Mesenchymal stem cell (in vitro differentiated cells and primary cell): Measurements from ENCODE around the gene CDH2.

Experiments used
- DNase-seq: peaks from one replicate; pipeline ENCODE4 v3.0.0-alpha.2; 2013
- H2AFZ ChIP-seq: one replicate; pipeline ENCODE4 v1.6.1; 2013; ENCODE audit warnings: low read depth, mild to moderate bottlenecking, control low read depth, inconsistent platforms, low read length, moderate library complexity
- H2AK5ac ChIP-seq: 2 replicates; pipeline ENCODE4 v1.6.1; 2013; ENCODE audit warnings: low read length, moderate library complexity, mild to moderate bottlenecking, inconsistent platforms; ENCODE audit not compliant: severe bottlenecking
- H2BK120ac ChIP-seq: one replicate; pipeline ENCODE4 v1.6.1; 2013; ENCODE audit warnings: low read depth, mild to moderate bottlenecking, inconsistent platforms, low read length, moderate library complexity
- H2BK12ac ChIP-seq, 2 experiments: one replicate each; pipeline ENCODE4 v1.6.1; 2013; ENCODE audit warnings: inconsistent platforms in 2 of 2, low read length in 2 of 2, mild to moderate bottlenecking in 2 of 2, moderate library complexity in 2 of 2, control low read depth in 1 of 2
- H2BK15ac ChIP-seq: one replicate; pipeline ENCODE4 v1.6.1; 2013; ENCODE audit warnings: mild to moderate bottlenecking, low read depth, inconsistent platforms; ENCODE audit not compliant: poor library complexity, severe bottlenecking
- H2BK5ac ChIP-seq: 2 replicates; pipeline ENCODE4 v1.6.1; 2013; ENCODE audit warnings: low read depth, mild to moderate bottlenecking, low read length, control low read depth, inconsistent platforms; ENCODE audit not compliant: poor library complexity, severe bottlenecking
- H3K14ac ChIP-seq, 2 experiments: one replicate each; pipeline ENCODE4 v1.6.1; 2013; ENCODE audit warnings: inconsistent platforms in 2 of 2, low read length in 2 of 2, control low read depth in 1 of 2, mild to moderate bottlenecking in 1 of 2, moderate library complexity in 1 of 2
- H3K18ac ChIP-seq, 2 experiments: one replicate each; pipeline ENCODE4 v1.6.1; 2013; ENCODE audit warnings: inconsistent platforms in 2 of 2, low read length in 2 of 2, control low read depth in 1 of 2, low read depth in 1 of 2, mild to moderate bottlenecking in 1 of 2
- H3K23ac ChIP-seq, 2 experiments: one replicate each; pipeline ENCODE4 v1.6.1; 2013; ENCODE audit warnings: inconsistent platforms in 2 of 2, low read length in 2 of 2, mild to moderate bottlenecking in 2 of 2, moderate library complexity in 2 of 2, control low read depth in 1 of 2
- H3K27ac ChIP-seq: 2 replicates; pipeline ENCODE4 v1.5.1; 2013; ENCODE audit warnings: mild to moderate bottlenecking, moderate library complexity, low read length, control low read depth, inconsistent platforms; ENCODE audit not compliant: poor library complexity, severe bottlenecking
- H3K27me3 ChIP-seq, 2 experiments: 2 replicates each; pipeline versions ENCODE4 v1.6.1 to v1.7.0; 2013; ENCODE audit warnings: low read length in 2 of 2, mild to moderate bottlenecking in 2 of 2, moderate library complexity in 2 of 2, control low read depth in 1 of 2, inconsistent platforms in 1 of 2; ENCODE audit not compliant: control insufficient read depth in 1 of 2, insufficient read depth in 1 of 2
- H3K36me3 ChIP-seq, 2 experiments: 2 replicates each; pipeline versions ENCODE4 v1.6.1 to v1.7.0; 2013; ENCODE audit warnings: low read length in 2 of 2, control low read depth in 1 of 2, inconsistent platforms in 1 of 2, low read depth in 1 of 2, mild to moderate bottlenecking in 1 of 2; ENCODE audit not compliant: insufficient read depth in 2 of 2, control insufficient read depth in 1 of 2
- H3K4ac ChIP-seq, 2 experiments: one replicate each; pipeline ENCODE4 v1.6.1; 2013; ENCODE audit warnings: inconsistent platforms in 2 of 2, low read length in 2 of 2, mild to moderate bottlenecking in 2 of 2, moderate library complexity in 2 of 2, control low read depth in 1 of 2, low read depth in 1 of 2
- H3K4me1 ChIP-seq: 2 replicates; pipeline ENCODE4 v1.6.1; 2013; ENCODE audit warnings: low read depth, low read length, control low read depth; ENCODE audit not compliant: control insufficient read depth, insufficient read depth
- H3K4me2 ChIP-seq: 2 replicates; pipeline ENCODE4 v1.6.1; 2013; ENCODE audit warnings: low read length, mild to moderate bottlenecking, inconsistent platforms; ENCODE audit not compliant: poor library complexity, severe bottlenecking
- H3K4me3 ChIP-seq, 2 experiments: 2 replicates each; pipeline versions ENCODE4 v1.5.1 to v1.7.0; 2013; ENCODE audit warnings: low read length in 2 of 2, mild to moderate bottlenecking in 2 of 2, control low read depth in 1 of 2, low read depth in 1 of 2; ENCODE audit not compliant: insufficient read depth in 1 of 2
- H3K79me1 ChIP-seq: replicated peaks from 2 replicates; pipeline ENCODE4 v1.6.1; 2013; ENCODE audit warnings: mild to moderate bottlenecking, control low read depth, low read length, inconsistent platforms; ENCODE audit not compliant: poor library complexity, severe bottlenecking
- H3K9ac ChIP-seq: 2 replicates; pipeline ENCODE4 v1.7.0; 2013; ENCODE audit warnings: mild to moderate bottlenecking, low read length, moderate library complexity
- H3K9me3 ChIP-seq: 2 replicates; pipeline ENCODE4 v1.7.0; 2013; ENCODE audit warnings: mild to moderate bottlenecking, low read length; ENCODE audit not compliant: control insufficient read depth
- H4K8ac ChIP-seq: one replicate; pipeline ENCODE4 v1.6.1; 2013; ENCODE audit warnings: inconsistent platforms, mild to moderate bottlenecking, low read length, moderate library complexity
- H4K91ac ChIP-seq: one replicate; pipeline ENCODE4 v1.6.1; 2013; ENCODE audit warnings: mild to moderate bottlenecking, low read length, inconsistent platforms
- WGBS: methylation state at CpG from one replicate; pipeline ENCODE4 v1.1.7; 2013; ENCODE audit warnings: mixed read lengths; 5-methylcytosine and 5-hydroxymethylcytosine counted together

CDH2 gene

GRCh38 chr18:28124131-28125029 is 52.5 kb downstream of the CDH2 start:
- H3K14ac ChIP-seq, result no peak overlapping the region
- peaks cover 12% of the 10 kb centered on the region for H3K79me1 ChIP-seq
- H3K18ac ChIP-seq, result no peak overlapping the region
- peak overlapping the region; percentile 55 for H3K9ac ChIP-seq
- H4K8ac ChIP-seq, result no peak overlapping the region
- H3K27ac ChIP-seq, result no peak overlapping the region
- no peaks in the 10 kb centered on the region for H3K36me3 ChIP-seq
- H2BK5ac ChIP-seq, result no peak overlapping the region
- no peak overlapping the region for H2BK120ac ChIP-seq
- H3K4me3 ChIP-seq, result no peak overlapping the region
- H2AFZ ChIP-seq, result no peak overlapping the region
- no peak overlapping the region for H3K4me2 ChIP-seq
- H2BK15ac ChIP-seq, result no peak overlapping the region
- no peak overlapping the region for H4K91ac ChIP-seq
- no peak overlapping the region for H2AK5ac ChIP-seq
- H3K4ac ChIP-seq, result no peak overlapping the region
- H3K9me3 ChIP-seq, result no peaks in the 10 kb centered on the region
- no peak for DNase-seq
- H3K27me3 ChIP-seq, result no peaks in the 10 kb centered on the region
- H3K23ac ChIP-seq, result no peak overlapping the region
- H3K4me1 ChIP-seq, result peaks cover 6% of the 10 kb centered on the region
- H2BK12ac ChIP-seq, result no peak overlapping the region
- 100% methylated on average over 2 of the region's 4 CpGs for WGBS

GRCh38 chr18:28123401-28124030 is 53.4 kb downstream of the CDH2 start:
- Histone ChIP-seq H4K91ac (no peak overlapping the region), H2BK120ac (no peak overlapping the region), H2BK5ac (no peak overlapping the region), H2AK5ac (no peak overlapping the region), H3K4me2 (no peak overlapping the region), H4K8ac (no peak overlapping the region), H3K9ac (peak overlapping the region; percentile 55), H3K4me1 (peaks cover 5% of the 10 kb centered on the region), H3K79me1 (peaks cover 16% of the 10 kb centered on the region), H3K27ac (no peak overlapping the region), H3K9me3 (no peaks in the 10 kb centered on the region), H3K36me3 (no peaks in the 10 kb centered on the region), H3K27me3 (no peaks in the 10 kb centered on the region), H2BK12ac (no peak overlapping the region), H3K4ac (no peak overlapping the region), H3K18ac (no peak overlapping the region), H3K14ac (no peak overlapping the region), H3K23ac (no peak overlapping the region), H3K4me3 (peak overlapping the region in 1 of 2 experiments; percentile 54), H2BK15ac (no peak overlapping the region), H2AFZ (no peak overlapping the region)
- no peak for DNase-seq
- WGBS, result 89% methylated on average over 2 of the region's 3 CpGs

- Histone ChIP-seq H3K27ac (no peak overlapping the region), H2AFZ (no peak overlapping the region), H3K23ac (no peak overlapping the region), H3K4me2 (no peak overlapping the region), H2BK5ac (no peak overlapping the region), H2BK12ac (no peak overlapping the region), H3K4ac (no peak overlapping the region), H3K14ac (no peak overlapping the region), H4K8ac (no peak overlapping the region), H3K36me3 (no peaks in the 10 kb centered on the region), H3K18ac (no peak overlapping the region), H2AK5ac (no peak overlapping the region), H3K9ac (no peak overlapping the region), H2BK120ac (no peak overlapping the region), H3K9me3 (no peaks in the 10 kb centered on the region), H3K27me3 (no peaks in the 10 kb centered on the region), H2BK15ac (no peak overlapping the region), H3K4me1 (no peaks in the 10 kb centered on the region), H3K79me1 (peaks cover 15% of the 10 kb centered on the region), H4K91ac (no peak overlapping the region), H3K4me3 (no peak overlapping the region)
- no peak for DNase-seq
- 100% methylated on average over 1 of the region's 2 CpGs for WGBS
Observed at GRCh38 chr18:28120828-28121515, 56.0 kb downstream of the CDH2 start.

- H3K9ac ChIP-seq, result no peak overlapping the region
- H2BK120ac ChIP-seq, result no peak overlapping the region
- no peaks in the 10 kb centered on the region for H3K27me3 ChIP-seq
- H2BK15ac ChIP-seq, result no peak overlapping the region
- peaks cover 3% of the 10 kb centered on the region for H3K4me1 ChIP-seq
- H3K36me3 ChIP-seq, result no peaks in the 10 kb centered on the region
- no peaks in the 10 kb centered on the region for H3K9me3 ChIP-seq
- no peak overlapping the region for H2AFZ ChIP-seq
- H2BK5ac ChIP-seq, result no peak overlapping the region
- no peak overlapping the region for H4K8ac ChIP-seq
- no peak overlapping the region for H2BK12ac ChIP-seq
- no peak overlapping the region for H2AK5ac ChIP-seq
- no CpG with 5 or more reads among the region's 1 CpG for WGBS
- H3K4ac ChIP-seq, result no peak overlapping the region
- DNase-seq, result no peak
- peak overlapping the region; percentile 35 for H3K27ac ChIP-seq
- H3K4me2 ChIP-seq, result no peak overlapping the region
- no peak overlapping the region for H3K4me3 ChIP-seq
- no peak overlapping the region for H3K18ac ChIP-seq
- peaks cover 15% of the 10 kb centered on the region for H3K79me1 ChIP-seq
- no peak overlapping the region for H3K14ac ChIP-seq
- no peak overlapping the region for H3K23ac ChIP-seq
- no peak overlapping the region for H4K91ac ChIP-seq
Observed at GRCh38 chr18:28116461-28116860, 60.5 kb downstream of the CDH2 start.
